Adrenal gland (tissue), 12 donors: ENCODE measurements around the gene PDK2. TPM values are rescaled to one million over a fixed set of nuclear protein-coding genes. Genes with fewer than 3 reads are reported as not detected.

Experiments used
- DNase-seq, 7 donors: peaks; one replicate each; pipeline ENCODE4 v3.0.0-alpha.2; 2019 to 2020
- H3K27ac ChIP-seq, 5 donors: fragments of 200-600 bp; sonication (generic) in 4 of 5; 1 replicate in 3 of 5; 2 replicates in 2 of 5; pipeline versions ENCODE4 v1.5.1 to v1.8.0; 2016 to 2020; ENCODE audit warnings: mild to moderate bottlenecking in 1 of 5
- H3K27me3 ChIP-seq: fragments of 200-600 bp; 2 replicates; pipeline ENCODE4 v1.8.0; 2021
- H3K36me3 ChIP-seq, 2 donors: fragments of 200-600 bp; replicated peaks in 1 of 2; 1 replicate in 1 of 2; 2 replicates in 1 of 2; pipeline versions ENCODE4 v1.5.1 to v1.8.0; 2018 to 2022
- H3K4me1 ChIP-seq, 2 donors: fragments of 200-600 bp; replicated peaks in 1 of 2; 1 replicate in 1 of 2; 2 replicates in 1 of 2; pipeline versions ENCODE4 v1.5.1 to v1.8.0; 2018 to 2021
- H3K4me3 ChIP-seq, 4 donors: fragments of 200-600 bp; sonication (generic) in 3 of 4; one replicate each; pipeline ENCODE4 v1.5.1; 2016 to 2018
- H3K9me3 ChIP-seq, 3 donors: fragments of 200-600 bp; sonication (generic) in 1 of 3; replicated peaks in 1 of 3; 1 replicate in 2 of 3; 2 replicates in 1 of 3; pipeline versions ENCODE4 v1.5.1 to v1.8.0; 2016 to 2021
- POLR2A ChIP-seq, 2 donors: fragments of 450-650 bp; IDR thresholded peaks; one replicate each; pipeline ENCODE4 v1.6.1; 2017; ENCODE audit warnings: antibody characterized with exemption in 2 of 2, mild to moderate bottlenecking in 2 of 2, moderate library complexity in 1 of 2
- WGBS, 4 donors: extraction: QIAGEN DNeasy Blood & Tissue Kit in 2 of 4; methylation state at CpG; one replicate each; pipeline versions ENCODE4 v1.1.5 to v1.1.7; 2013 to 2017; 5-methylcytosine and 5-hydroxymethylcytosine counted together
- intact Hi-C, 2 donors: fragments of 100-400 bp; cut with DNase I; formaldehyde crosslinking; loops; one replicate each; pipeline versions ENCODE4 v1.14.1 to v1.15.0; 2022 to 2023
- polyA plus RNA-seq, 3 donors: library from polyadenylated mRNA; stranded (reverse); fragments of 200-250 nt in 2 of 3; fragments of 350-450 nt in 1 of 3; fragmentation: Illumina TruSeq in 1 of 3; extraction: RNeasy Lipid Tissue Mini Kit (QIAGEN cat#74804) in 1 of 3; gene quantifications; one replicate each; pipeline ENCODE4 v1.2.3, GENCODE V29; 2013 to 2014
- total RNA-seq, 9 donors: library from RNA; depleted of rRNA in 4 of 9; stranded (reverse); fragments of >200 nt in 4 of 9; fragments of 120-200 nt in 1 of 9; fragmentation: NEBNext Ultra II Directional in 1 of 9; extraction: Animal tissue kit (Norgen Biotek cat#: 25700) in 1 of 9; gene quantifications; one replicate each; pipeline versions ENCODE4 v1.1.0 to v1.2.4, GENCODE V29; 2013 to 2023
- TF ChIP-seq, protein P1 (sequence below), 6 experiments: fragments of 450-650 bp in 4 of 6; fragments of 200-600 bp in 2 of 6; sonication (generic) in 1 of 6; IDR thresholded peaks; 1 replicate in 5 of 6; 2 replicates in 1 of 6; pipeline versions ENCODE4 v1.5.1 to v1.8.0; 2016 to 2021; ENCODE audit warnings: antibody characterized with exemption in 6 of 6, mild to moderate bottlenecking in 2 of 6, moderate library complexity in 1 of 6
- donor health status: healthy with polysubstance abuse.
- donor health status: Bipolar disorder and iron deficiency.
- donor health status: DM: yes; HTN: yes; CAD: no.
- donor health status: DM: no; HTN: no; CAD: no.
- donor health status: DM: no; HTN: no; CAD: no.
- donor health status: DM: yes; HTN: yes; CAD: no.

The PDK2 gene
- total and polyA plus RNA-seq, 12 donors, result 28.4 to 225 (median 124) TPM

- Histone ChIP-seq H3K9me3 (no peaks in the 10 kb centered on the region), H3K4me3 (no peak overlapping the region), H3K4me1 (peaks cover 42 to 47% of the 10 kb centered on the region in 2 donors), H3K36me3 (peaks cover 0 to 67% of the 10 kb centered on the region in 2 donors), H3K27ac (no peak overlapping the region), H3K27me3 (no peaks in the 10 kb centered on the region)
- DNase-seq, result no peak
- 82 to 96% (median 93%) methylated on average over 4 to 20 of the region's 20 CpGs for WGBS, 4 donors
- TF ChIP-seq, protein P1, sequence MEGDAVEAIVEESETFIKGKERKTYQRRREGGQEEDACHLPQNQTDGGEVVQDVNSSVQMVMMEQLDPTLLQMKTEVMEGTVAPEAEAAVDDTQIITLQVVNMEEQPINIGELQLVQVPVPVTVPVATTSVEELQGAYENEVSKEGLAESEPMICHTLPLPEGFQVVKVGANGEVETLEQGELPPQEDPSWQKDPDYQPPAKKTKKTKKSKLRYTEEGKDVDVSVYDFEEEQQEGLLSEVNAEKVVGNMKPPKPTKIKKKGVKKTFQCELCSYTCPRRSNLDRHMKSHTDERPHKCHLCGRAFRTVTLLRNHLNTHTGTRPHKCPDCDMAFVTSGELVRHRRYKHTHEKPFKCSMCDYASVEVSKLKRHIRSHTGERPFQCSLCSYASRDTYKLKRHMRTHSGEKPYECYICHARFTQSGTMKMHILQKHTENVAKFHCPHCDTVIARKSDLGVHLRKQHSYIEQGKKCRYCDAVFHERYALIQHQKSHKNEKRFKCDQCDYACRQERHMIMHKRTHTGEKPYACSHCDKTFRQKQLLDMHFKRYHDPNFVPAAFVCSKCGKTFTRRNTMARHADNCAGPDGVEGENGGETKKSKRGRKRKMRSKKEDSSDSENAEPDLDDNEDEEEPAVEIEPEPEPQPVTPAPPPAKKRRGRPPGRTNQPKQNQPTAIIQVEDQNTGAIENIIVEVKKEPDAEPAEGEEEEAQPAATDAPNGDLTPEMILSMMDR (IDR thresholded peaks at IDR 0.05), result no peak
- TF ChIP-seq POLR2A (IDR thresholded peaks at IDR 0.05), result no peak
- intact Hi-C loops, result no loop called here
Measured at GRCh38 chr17:50143461-50144176, 48.5 kb downstream of the PDK2 start.

DNA sequence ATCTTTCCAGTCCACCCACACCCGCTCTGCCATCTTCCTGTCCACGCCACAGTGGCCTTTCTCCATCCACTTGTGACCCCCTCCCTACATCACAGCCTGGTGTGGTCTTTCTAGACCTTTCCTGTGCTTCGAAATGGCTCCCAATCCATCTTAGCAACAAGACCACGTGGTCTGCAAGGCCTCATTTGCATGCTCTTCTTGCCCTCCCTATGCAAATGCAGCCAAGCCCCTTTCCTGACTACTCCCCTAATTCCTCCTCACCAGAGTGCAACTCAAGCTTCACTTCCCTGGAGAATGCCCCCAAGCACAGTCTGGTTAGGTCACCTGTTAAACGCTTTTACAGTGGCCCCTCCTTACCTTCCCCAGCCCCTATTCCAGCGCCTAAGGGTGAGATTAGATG lies 49.2 kb downstream of the PDK2 start:
- no peaks in the 10 kb centered on the region for H3K27me3 ChIP-seq
- H3K4me1 ChIP-seq, result peaks cover 48% of the 10 kb centered on the region in 2 donors
- peaks cover 0 to 60% of the 10 kb centered on the region in 2 donors for H3K36me3 ChIP-seq
- intact Hi-C loops, result no loop called here
- no peaks in the 10 kb centered on the region for H3K9me3 ChIP-seq
- peak overlapping the region in 3 of 5 donors; percentile 33 to 94 (median 35) for H3K27ac ChIP-seq
- 72 to 80% (median 77%) methylated on average over 6 of the region's 6 CpGs for WGBS, 4 donors
- no peak overlapping the region for H3K4me3 ChIP-seq
- TF ChIP-seq, protein P1 (IDR thresholded peaks at IDR 0.05), result no peak
- TF ChIP-seq POLR2A (IDR thresholded peaks at IDR 0.05), result no peak
- no peak for DNase-seq

GRCh38 chr17:50144845-50145531 lies 49.8 kb downstream of the PDK2 start:
- Histone ChIP-seq H3K27ac (peak overlapping the region in 4 of 5 donors; percentile 33 to 94 (median 54)), H3K4me3 (no peak overlapping the region), H3K36me3 (peaks cover 0 to 53% of the 10 kb centered on the region in 2 donors), H3K4me1 (peaks cover 47 to 52% of the 10 kb centered on the region in 2 donors), H3K9me3 (no peaks in the 10 kb centered on the region), H3K27me3 (no peaks in the 10 kb centered on the region)
- TF ChIP-seq, protein P1 (IDR thresholded peaks at IDR 0.05), result no peak
- TF ChIP-seq POLR2A (IDR thresholded peaks at IDR 0.05), result no peak
- intact Hi-C loops, result loop anchor here in 1 of 2 donors (5.0 kb wide), 1 partner anchor 48 kb away; the partner anchor contains the start of gene PDK2
- DNase-seq, result peak; percentile 74 to 94 (median 89)
- WGBS, 4 donors, result 46 to 52% (median 49%) methylated on average over 13 to 16 of the region's 16 CpGs

- Histone ChIP-seq H3K27ac (peak overlapping the region in 4 of 5 donors; percentile 33 to 94 (median 64)), H3K9me3 (no peaks in the 10 kb centered on the region), H3K4me1 (peaks cover 40 to 52% of the 10 kb centered on the region in 2 donors), H3K36me3 (peaks cover 0 to 47% of the 10 kb centered on the region in 2 donors), H3K4me3 (no peak overlapping the region), H3K27me3 (no peaks in the 10 kb centered on the region)
- WGBS, 4 donors, result 70 to 74% (median 72%) methylated on average over 9 to 11 of the region's 11 CpGs
- no peak for DNase-seq
- intact Hi-C loops, result loop anchor here in 1 of 2 donors (5.0 kb wide), 1 partner anchor 48 kb away; the partner anchor contains the start of gene PDK2
- TF ChIP-seq POLR2A (IDR thresholded peaks at IDR 0.05), result no peak
- TF ChIP-seq, protein P1 (IDR thresholded peaks at IDR 0.05), result no peak
Measured at GRCh38 chr17:50145532-50146229, 50.5 kb downstream of the PDK2 start.
